Measurements from ENCODE around the gene GGACT.

The GGACT gene

GRCh38 chr13:100541897-100542825, 46.4 kb downstream of the GGACT start:
- H3K4me3 Mint-ChIP-seq = no peak overlapping the region
- no peaks in the 10 kb centered on the region for H3K27me3 Mint-ChIP-seq (ENCODE audit: low read depth)
- H3K27ac Mint-ChIP-seq = peak overlapping the region in 1 of 3 experiments; percentile 75
- H3K36me3 Mint-ChIP-seq (ENCODE audit: low read depth) = peaks cover 23% of the 10 kb centered on the region
- H3K9me3 Mint-ChIP-seq = peaks cover 2% of the 10 kb centered on the region
- TF ChIP-seq, protein P1, sequence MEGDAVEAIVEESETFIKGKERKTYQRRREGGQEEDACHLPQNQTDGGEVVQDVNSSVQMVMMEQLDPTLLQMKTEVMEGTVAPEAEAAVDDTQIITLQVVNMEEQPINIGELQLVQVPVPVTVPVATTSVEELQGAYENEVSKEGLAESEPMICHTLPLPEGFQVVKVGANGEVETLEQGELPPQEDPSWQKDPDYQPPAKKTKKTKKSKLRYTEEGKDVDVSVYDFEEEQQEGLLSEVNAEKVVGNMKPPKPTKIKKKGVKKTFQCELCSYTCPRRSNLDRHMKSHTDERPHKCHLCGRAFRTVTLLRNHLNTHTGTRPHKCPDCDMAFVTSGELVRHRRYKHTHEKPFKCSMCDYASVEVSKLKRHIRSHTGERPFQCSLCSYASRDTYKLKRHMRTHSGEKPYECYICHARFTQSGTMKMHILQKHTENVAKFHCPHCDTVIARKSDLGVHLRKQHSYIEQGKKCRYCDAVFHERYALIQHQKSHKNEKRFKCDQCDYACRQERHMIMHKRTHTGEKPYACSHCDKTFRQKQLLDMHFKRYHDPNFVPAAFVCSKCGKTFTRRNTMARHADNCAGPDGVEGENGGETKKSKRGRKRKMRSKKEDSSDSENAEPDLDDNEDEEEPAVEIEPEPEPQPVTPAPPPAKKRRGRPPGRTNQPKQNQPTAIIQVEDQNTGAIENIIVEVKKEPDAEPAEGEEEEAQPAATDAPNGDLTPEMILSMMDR (IDR thresholded peaks at IDR 0.05; ENCODE audit: unreplicated experiment in 3 of 3) = no peak
- H3K4me1 Mint-ChIP-seq = peaks cover 18% of the 10 kb centered on the region

DNA sequence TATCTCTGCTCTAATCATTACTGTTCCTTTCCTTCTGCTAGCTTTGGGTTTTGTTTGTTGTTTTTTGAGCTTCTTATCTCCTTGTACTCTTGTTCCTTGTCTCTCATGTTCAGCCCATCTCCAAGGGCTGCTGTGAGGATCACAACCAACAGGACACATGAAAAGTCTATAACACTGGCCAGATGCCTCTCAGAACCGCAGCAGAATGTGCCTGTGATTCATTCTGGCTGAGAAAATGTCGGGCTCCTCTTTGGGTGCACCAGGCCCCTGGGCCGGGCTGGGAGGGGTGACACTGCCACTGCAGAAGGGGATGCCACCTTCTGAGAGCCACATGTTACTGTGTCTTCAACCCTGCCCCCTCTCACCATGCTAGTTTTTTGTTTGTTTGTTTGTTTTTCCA, 48.0 kb downstream of the GGACT start:
- H3K36me3 Mint-ChIP-seq (ENCODE audit: low read depth) = peaks cover 34% of the 10 kb centered on the region
- peaks cover 2% of the 10 kb centered on the region for H3K9me3 Mint-ChIP-seq
- H3K4me3 Mint-ChIP-seq = no peak overlapping the region

GRCh38 chr13:100537951-100538462, 50.6 kb downstream of the GGACT start:
- Mint-ChIP-seq H3K27me3 (ENCODE audit: low read depth) (no peaks in the 10 kb centered on the region), H3K4me1 (peaks cover 14% of the 10 kb centered on the region), H3K9me3 (peaks cover 2% of the 10 kb centered on the region), H3K36me3 (ENCODE audit: low read depth) (peaks cover 36% of the 10 kb centered on the region), H3K27ac (no peak overlapping the region), H3K4me3 (no peak overlapping the region)
- TF ChIP-seq, protein P1 (IDR thresholded peaks at IDR 0.05; ENCODE audit: unreplicated experiment in 3 of 3) = no peak

More for the DNA sequence above, 48.0 kb downstream of the GGACT start:
- TF ChIP-seq, protein P1 (IDR thresholded peaks at IDR 0.05; ENCODE audit: unreplicated experiment in 3 of 3) = no peak
- peaks cover 19% of the 10 kb centered on the region for H3K4me1 Mint-ChIP-seq
- H3K27ac Mint-ChIP-seq = no peak overlapping the region
- H3K27me3 Mint-ChIP-seq (ENCODE audit: low read depth) = no peaks in the 10 kb centered on the region

GRCh38 chr13:100537486-100537885, 51.1 kb downstream of the GGACT start:
- Mint-ChIP-seq H3K36me3 (ENCODE audit: low read depth) (peaks cover 37% of the 10 kb centered on the region), H3K9me3 (peaks cover 2% of the 10 kb centered on the region), H3K4me3 (no peak overlapping the region), H3K4me1 (peaks cover 9% of the 10 kb centered on the region), H3K27ac (no peak overlapping the region), H3K27me3 (ENCODE audit: low read depth) (no peaks in the 10 kb centered on the region)
- TF ChIP-seq, protein P1 (IDR thresholded peaks at IDR 0.05; ENCODE audit: unreplicated experiment in 3 of 3) = no peak

GRCh38 chr13:100536643-100537180, 51.9 kb downstream of the GGACT start:
- Mint-ChIP-seq H3K27ac (no peak overlapping the region), H3K36me3 (ENCODE audit: low read depth) (peaks cover 38% of the 10 kb centered on the region), H3K27me3 (ENCODE audit: low read depth) (no peaks in the 10 kb centered on the region), H3K4me1 (peaks cover 9% of the 10 kb centered on the region), H3K9me3 (peaks cover 2% of the 10 kb centered on the region), H3K4me3 (no peak overlapping the region)
- TF ChIP-seq, protein P1 (IDR thresholded peaks at IDR 0.05; ENCODE audit: unreplicated experiment in 3 of 3) = no peak

Data from nephron (organoid).